ENCODE measurements around the gene FKBP5.

Gene FKBP5

DNA sequence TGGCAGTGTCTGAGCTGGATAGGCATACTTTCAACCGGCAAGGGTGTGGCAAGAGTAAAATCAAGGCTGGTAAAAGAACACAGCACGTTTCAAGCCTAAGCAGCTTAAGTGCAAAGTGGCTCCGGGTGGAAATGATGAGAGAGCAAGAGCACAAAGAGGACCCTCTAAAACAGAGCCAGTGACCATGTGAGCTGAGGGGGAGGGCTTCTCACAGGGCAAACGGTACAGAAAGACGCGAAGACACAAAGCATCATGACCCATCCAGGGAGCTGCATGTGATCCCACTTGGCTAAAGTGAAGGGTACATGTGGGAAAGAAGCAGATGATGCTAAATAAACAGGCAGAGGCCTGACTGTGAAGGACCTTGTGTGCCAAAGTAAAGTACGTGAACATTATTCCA lies 25.7 kb downstream of the FKBP5 start:
- no peak for DNase-seq (ENCODE audit: low read depth)

DNA sequence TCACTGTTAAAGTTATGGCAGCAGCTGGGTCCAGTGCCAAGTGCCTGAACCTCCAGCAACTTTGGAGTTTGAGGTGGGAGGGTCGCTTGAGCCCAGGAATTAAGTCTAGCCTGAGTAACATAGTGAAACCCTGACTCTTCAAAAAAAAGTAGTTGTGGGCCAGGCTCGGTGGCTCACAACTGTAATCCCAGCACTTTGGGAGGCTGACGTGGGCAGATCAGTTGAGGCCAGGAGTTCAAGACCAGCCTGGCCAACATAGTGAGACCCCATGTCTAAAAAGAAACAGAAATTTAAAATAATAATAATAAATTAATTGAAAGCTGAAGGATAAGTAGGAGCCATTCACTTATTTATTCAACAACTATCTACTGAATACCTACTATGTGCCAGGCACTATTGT lies 33.8 kb downstream of the FKBP5 start:
- no peak for DNase-seq (ENCODE audit: low read depth)

DNA sequence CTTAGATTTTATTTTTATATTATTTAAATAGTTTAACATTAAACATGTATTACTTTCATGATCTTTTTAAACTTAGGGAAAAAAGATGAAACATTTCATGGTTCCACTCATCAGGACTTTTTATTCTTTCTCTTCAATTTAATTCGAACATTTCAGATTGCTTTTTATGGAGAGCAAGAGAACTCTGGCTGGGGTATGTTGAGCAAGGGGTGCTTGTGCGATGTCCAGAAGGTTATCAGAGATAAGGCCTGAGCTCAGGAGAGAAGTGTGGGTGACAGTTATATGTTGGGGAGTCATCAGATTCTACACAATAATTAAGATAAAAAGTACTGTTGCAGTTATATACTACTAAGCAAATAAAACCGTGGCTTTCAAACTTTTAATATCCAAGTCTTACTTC lies 37.5 kb downstream of the FKBP5 start:
- no peak for DNase-seq (ENCODE audit: low read depth)

DNA sequence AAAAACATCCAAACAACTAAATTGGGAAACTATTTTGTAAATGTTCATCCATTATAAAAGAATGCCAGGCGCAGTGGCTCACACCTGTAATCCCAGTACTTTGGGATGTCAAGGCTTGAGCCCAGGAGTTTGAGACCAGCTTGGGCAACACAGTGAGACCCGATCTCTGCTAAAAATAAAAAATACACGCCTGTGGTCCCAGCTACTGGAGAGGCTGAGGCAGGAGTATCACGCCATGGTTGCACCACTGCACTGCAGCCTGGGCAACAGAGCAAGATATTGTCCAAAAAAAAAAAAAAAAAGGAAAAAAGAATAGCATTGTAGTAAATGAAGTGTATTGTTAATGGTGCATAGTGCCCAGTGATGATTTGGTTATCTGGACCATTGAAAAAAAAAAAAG lies 38.7 kb downstream of the FKBP5 start:
- no peak for DNase-seq (ENCODE audit: low read depth)

DNA sequence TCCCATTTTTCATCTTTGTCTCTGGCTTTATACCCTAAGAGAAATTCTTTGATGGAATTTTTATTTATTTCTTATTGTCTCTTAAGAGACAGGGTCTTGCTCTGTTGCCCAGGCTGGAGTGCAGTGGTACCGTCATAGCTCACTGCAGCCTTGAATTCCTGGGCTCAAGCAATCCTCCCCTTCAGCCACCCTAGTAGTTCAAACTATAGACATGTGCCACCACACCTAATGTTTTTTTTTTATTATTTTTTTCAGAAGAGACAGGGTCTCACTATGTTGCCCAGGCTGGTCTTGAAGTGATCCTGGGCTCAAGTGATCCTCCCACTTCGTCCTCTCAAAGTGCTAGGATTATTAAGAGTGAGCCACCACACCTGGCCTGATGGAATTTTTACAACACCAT lies 40.5 kb downstream of the FKBP5 start:
- DNase-seq (ENCODE audit: low read depth): no peak

GRCh38 chr6:35647400-35647799 lies 41.3 kb downstream of the FKBP5 start:
- no peak for DNase-seq (ENCODE audit: low read depth)

GRCh38 chr6:35643162-35643535 lies 45.6 kb downstream of the FKBP5 start:
- DNase-seq (ENCODE audit: low read depth): no peak

DNA sequence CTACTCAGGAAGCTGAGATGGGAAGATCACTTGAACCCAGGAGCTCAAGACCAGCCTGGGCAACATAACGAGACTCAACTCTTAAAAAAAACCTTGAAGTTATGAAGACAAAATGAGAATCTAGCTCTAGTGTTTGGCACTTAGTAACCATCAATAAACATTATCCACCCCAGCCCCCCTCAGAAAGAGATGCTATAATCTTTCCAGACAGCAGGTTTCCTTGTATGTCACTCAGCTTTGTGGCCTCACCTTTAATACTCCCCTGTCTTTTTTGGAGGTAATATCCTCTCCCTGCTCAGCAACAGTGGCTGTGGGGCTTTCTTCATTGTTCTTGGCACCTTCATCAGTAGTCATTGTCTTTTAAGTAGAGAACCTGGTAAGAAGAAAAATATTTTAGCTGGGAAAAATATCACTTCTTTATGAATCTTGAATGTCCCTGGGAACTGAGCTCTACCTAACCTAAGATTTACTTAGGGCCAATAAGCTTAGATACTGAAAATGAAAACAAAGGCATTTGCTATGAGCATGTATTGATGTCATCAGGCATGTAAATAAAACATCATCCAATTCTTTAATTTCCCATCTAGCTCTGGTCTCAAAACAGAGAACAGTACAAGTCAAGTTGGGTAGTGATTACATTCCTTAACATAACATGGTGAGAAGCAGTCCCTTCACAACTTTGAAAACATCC lies 46.1 kb downstream of the FKBP5 start:
- no peak for DNase-seq (ENCODE audit: low read depth)

- no peak for DNase-seq (ENCODE audit: low read depth)
Observed at GRCh38 chr6:35640017-35640664, 48.6 kb downstream of the FKBP5 start.

- DNase-seq (ENCODE audit: low read depth): no peak
Observed at GRCh38 chr6:35638679-35639078, 50.0 kb downstream of the FKBP5 start.

GRCh38 chr6:35637911-35638310 lies 50.8 kb downstream of the FKBP5 start:
- DNase-seq (ENCODE audit: low read depth): no peak

- no peak for DNase-seq (ENCODE audit: low read depth)
Observed at GRCh38 chr6:35635601-35636597, 52.8 kb downstream of the FKBP5 start.

DNA sequence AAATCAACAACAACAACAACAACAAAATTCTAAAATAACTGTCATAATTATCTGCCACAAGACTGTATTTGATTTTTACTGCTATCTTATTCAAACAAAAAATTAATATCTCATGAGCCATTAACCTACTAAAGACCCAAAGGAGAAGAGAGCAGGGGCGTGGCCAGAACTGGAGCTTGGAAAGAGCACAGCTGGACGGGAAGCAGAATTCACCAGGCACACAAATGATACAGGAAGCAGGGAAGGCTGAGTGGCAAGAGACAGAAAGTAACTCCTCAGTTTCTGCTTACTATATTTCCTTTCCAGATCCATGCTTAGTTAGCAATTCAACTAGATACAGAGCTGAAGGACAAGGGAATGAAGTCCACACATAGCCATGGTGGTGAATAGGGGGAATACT lies 54.4 kb downstream of the FKBP5 start:
- no peak for DNase-seq (ENCODE audit: low read depth)

DNA sequence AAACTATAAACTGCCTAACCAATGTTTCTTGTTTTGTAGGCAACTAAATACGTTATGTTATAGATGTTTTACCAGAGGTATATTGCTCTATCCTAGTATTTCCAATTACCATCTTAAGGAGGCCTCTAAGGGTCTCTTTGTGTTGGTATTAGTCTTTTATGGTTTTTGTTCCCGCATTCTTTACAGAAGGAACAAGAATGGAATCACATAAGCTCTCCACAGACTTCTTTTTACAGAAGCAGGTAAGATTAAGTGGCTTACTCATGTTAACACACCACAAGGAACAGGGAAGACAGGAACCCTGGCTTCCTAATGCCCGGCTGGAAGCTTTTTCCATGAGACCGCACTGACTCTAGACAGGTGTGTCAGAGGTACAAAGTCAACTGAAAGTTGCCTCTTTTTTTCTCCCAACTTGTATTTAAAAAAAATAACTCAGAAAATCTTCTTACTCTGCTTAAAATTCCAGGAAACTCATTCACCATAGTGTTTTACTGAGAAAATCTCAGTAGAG lies 55.1 kb downstream of the FKBP5 start:
- no peak for DNase-seq (ENCODE audit: low read depth)

DNA sequence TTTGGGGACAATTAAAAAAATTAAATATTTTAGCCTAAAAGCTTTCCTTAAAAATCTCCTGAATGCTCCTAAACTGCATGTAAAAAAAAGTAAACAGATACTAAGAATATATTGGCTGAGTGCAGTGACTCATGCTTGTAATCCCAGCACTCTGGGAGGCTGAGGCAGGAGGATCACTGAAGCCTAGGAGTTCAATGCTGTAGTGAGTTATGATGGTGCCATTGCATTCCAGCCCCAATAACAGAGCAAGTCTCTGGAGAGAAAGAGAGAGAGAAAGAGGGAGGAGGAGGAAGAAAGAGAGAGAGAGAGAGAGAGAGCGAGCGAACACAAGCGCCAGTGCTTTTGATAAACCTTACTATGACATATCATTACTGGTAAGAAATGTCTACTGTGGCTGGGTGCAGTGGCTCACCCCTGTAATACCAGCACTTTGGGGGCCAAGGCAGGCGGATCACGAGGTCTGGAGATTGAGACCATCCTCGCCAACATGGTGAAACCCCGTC lies 58.8 kb downstream of the FKBP5 start:
- DNase-seq (ENCODE audit: low read depth): no peak

GRCh38 chr6:35626401-35626800 lies 62.3 kb downstream of the FKBP5 start:
- DNase-seq (ENCODE audit: low read depth): no peak

- no peak for DNase-seq (ENCODE audit: low read depth)
Observed at GRCh38 chr6:35624341-35625070, 64.2 kb downstream of the FKBP5 start.

DNA sequence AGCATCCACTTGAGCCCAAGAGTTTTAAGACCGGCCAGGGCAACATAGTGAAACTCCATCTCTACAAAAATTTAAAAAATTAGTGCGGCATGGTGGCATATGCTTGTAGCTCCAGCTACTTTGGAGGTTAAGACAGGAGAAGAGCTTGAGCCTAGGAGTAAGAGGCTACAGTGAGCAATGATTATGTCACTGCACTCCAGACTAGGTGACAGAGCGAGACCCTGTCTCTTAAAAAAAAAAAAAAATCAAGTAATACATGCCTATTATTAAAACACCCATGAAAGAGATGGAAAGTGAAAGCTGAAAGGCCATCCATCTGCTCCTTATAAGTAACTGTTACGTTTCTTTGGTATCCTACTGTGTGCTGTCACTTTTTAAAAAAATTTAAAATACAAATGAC lies 66.4 kb downstream of the FKBP5 start:
- no peak for DNase-seq (ENCODE audit: low read depth)

DNA sequence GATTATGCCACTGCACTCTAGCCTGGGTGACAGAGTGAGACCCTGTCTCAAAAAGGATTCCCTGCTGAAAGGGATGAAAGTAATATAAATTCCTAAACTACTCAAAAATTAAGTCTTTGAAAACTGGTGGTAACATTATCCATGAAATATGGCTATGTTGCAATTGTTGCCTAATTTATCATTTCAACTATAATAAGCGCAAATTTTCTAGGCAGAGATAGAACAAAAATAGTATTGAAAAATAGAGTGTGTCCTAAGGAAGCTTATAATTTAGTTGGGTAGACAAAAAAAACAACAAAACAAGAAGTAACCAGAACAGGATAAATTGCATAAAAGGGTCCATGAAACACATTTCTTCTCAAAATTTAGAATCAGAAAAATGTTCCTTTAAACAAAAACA lies 68.0 kb downstream of the FKBP5 start:
- DNase-seq (ENCODE audit: low read depth): no peak

DNA sequence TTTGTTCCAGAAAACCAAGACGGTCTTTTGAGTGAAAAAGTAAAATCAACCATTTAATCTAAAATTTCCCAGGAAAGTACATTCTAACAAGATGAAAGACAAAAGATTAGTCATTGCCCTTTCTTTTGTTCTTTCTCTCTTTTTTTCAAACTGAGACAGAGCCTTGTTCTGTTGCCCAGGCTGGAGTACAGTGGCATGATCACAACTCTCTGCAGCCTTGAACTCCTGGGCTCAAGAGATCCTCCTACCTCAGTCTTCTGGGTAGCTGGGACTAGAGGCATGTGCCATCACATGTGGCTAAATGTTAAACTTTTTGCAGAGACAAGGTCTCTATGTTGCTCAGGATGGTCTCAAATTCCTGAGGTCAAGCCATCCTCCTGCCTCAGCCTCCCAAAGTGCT lies 75.0 kb downstream of the FKBP5 start:
- DNase-seq (ENCODE audit: low read depth): no peak

GRCh38 chr6:35611240-35611639 lies 77.5 kb downstream of the FKBP5 start:
- no peak for DNase-seq (ENCODE audit: low read depth)

GRCh38 chr6:35610830-35611229 lies 77.9 kb downstream of the FKBP5 start:
- DNase-seq (ENCODE audit: low read depth): no peak

Measured in activated T-helper 9 cell treated with anti-CD3 and anti-CD28 coated beads, Interleukin-2, amount 50 U/mL, for 16 hours (primary cell).